Uterus (tissue), 2 donors: ENCODE results near the gene M1AP.

Source experiments
- CTCF ChIP-seq, 4 experiments: fragments of 200-600 bp in 2 of 4; fragments of 450-650 bp in 2 of 4; sonication (generic) in 2 of 4; IDR thresholded peaks; one replicate each; pipeline ENCODE4 v1.5.1; 2016 to 2019; ENCODE audit warnings: antibody characterized with exemption in 4 of 4, mild to moderate bottlenecking in 2 of 4, moderate library complexity in 1 of 4
- POLR2A ChIP-seq, 2 donors: fragments of 450-650 bp; IDR thresholded peaks; one replicate each; pipeline ENCODE4 v1.6.1; 2016; ENCODE audit warnings: antibody characterized with exemption in 2 of 2, mild to moderate bottlenecking in 1 of 2, moderate library complexity in 1 of 2

- TF ChIP-seq CTCF (IDR thresholded peaks at IDR 0.05) (no peak), POLR2A (IDR thresholded peaks at IDR 0.05) (no peak)
Measured at GRCh38 chr2:74569686-74570085, 78.4 kb downstream of the M1AP start.
